Activated CD8-positive, alpha-beta T cell treated with anti-CD3 and anti-CD28 coated beads for 36 hours (primary cell): ENCODE results near the gene CST6. TPM values are rescaled to one million over a fixed set of nuclear protein-coding genes. Genes with fewer than 3 reads are reported as not detected.

Experiments used
- ATAC-seq: fragments of 200-7000 bp; cut with Tn5 transposase; one replicate; pipeline ENCODE4 v1.10.0; 2021; ENCODE audit warnings: mild to moderate bottlenecking, moderate library complexity
- CTCF ChIA-PET: fragments of 350-600 bp; sonication (Branson Sonifier 250); formaldehyde crosslinking; loops from one replicate; lab custom pipeline; 2021; ENCODE audit warnings: antibody characterized with exemption; lab: Charles Lee
- POLR2A ChIA-PET: fragments of 350-600 bp; sonication (Branson Sonifier 250); formaldehyde crosslinking; loops from one replicate; lab custom pipeline; 2021; ENCODE audit warnings: antibody characterized with exemption; lab: Charles Lee
- DNase-seq: peaks from one replicate; pipeline ENCODE4 v3.0.0-alpha.2; 2020
- H3K27ac Mint-ChIP-seq: one replicate; pipeline ENCODE4 v1.8.0; 2021; ENCODE audit warnings: mild to moderate bottlenecking, mixed read lengths
- H3K27me3 Mint-ChIP-seq: one replicate; pipeline ENCODE4 v1.8.0; 2021; ENCODE audit warnings: mixed read lengths
- H3K36me3 Mint-ChIP-seq: one replicate; pipeline ENCODE4 v1.8.0; 2021; ENCODE audit warnings: low read depth, mixed read lengths
- H3K4me1 Mint-ChIP-seq: one replicate; pipeline ENCODE4 v1.8.0; 2021; ENCODE audit warnings: low read depth, mixed read lengths
- H3K4me3 Mint-ChIP-seq: one replicate; pipeline ENCODE4 v1.8.0; 2021; ENCODE audit warnings: mild to moderate bottlenecking, moderate library complexity, mixed read lengths
- H3K9me3 Mint-ChIP-seq: one replicate; pipeline ENCODE4 v1.8.0; 2021; ENCODE audit warnings: mixed read lengths
- intact Hi-C: fragments of 100-400 bp; cut with micrococcal nuclease; formaldehyde crosslinking; loops from one replicate; pipeline ENCODE4 v1.10.0; 2022
- total RNA-seq, 2 experiments: library from RNA; stranded (reverse); gene quantifications; one replicate each; pipeline ENCODE4 v1.2.3, GENCODE V29; 2021
- TF ChIP-seq, protein P1 (sequence below): fragments of 200-600 bp; IDR thresholded peaks from one replicate; pipeline ENCODE4 v1.8.0; 2022; ENCODE audit warnings: antibody characterized with exemption, mild to moderate bottlenecking

The CST6 gene
- total RNA-seq, 2 experiments from 2014 or later = 0.50 TPM; not detected in 1

DNA sequence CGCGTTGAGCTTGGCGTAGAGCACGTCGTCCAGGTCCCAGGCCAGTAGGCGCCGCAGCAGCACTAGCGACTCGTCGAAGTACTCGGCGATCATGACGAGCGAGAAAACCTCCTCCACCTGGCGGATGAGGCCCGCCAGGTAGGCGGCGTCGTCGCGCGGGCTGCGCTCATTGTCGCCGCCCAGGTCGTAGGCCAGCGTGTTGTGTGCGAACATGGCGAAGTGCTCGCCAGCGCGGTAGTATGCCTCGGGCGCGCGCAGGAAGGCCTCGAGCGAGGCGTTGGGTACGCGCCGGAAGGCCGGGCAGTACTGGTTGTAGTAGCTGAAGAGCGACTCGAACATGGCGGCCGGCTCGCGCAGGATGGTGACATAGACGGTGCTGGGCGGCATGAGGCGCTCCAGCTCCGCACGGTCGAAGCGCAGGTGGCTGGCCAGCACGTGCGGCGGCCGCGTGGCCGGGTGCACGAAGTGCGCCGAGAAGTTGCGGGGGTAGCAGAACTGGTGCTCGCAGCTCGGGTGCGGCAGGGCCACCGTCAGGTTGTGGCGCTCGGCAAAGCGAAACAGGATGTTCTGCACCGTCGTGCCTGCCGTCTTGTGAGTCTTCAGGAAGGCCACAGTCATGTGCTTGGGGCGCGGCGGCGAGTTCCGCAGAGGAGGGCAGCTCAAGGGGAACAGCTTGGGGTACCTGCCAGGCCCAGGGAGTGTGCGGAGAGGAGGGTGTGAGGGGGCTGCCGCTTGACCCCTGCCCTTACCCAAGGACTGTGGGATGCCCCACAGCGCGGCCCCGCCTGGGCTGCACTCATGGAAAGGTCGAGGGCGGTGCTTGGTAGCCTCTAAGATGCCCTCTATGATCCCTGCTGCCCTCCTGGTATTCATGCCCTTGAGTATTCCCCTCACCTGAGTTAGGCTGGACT is 31.4 kb downstream of the CST6 start:
- CTCF ChIA-PET = interaction anchor here (1.5 to 5.9 kb wide), 10 partner anchors 12 to 323 kb away, joined by 3 to 60 read pairs (median 10); partner anchors contain the start of genes CST6, PACS1, RNASEH2C and SF3B2
- TF ChIP-seq, protein P1, sequence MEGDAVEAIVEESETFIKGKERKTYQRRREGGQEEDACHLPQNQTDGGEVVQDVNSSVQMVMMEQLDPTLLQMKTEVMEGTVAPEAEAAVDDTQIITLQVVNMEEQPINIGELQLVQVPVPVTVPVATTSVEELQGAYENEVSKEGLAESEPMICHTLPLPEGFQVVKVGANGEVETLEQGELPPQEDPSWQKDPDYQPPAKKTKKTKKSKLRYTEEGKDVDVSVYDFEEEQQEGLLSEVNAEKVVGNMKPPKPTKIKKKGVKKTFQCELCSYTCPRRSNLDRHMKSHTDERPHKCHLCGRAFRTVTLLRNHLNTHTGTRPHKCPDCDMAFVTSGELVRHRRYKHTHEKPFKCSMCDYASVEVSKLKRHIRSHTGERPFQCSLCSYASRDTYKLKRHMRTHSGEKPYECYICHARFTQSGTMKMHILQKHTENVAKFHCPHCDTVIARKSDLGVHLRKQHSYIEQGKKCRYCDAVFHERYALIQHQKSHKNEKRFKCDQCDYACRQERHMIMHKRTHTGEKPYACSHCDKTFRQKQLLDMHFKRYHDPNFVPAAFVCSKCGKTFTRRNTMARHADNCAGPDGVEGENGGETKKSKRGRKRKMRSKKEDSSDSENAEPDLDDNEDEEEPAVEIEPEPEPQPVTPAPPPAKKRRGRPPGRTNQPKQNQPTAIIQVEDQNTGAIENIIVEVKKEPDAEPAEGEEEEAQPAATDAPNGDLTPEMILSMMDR = no peak

DNA sequence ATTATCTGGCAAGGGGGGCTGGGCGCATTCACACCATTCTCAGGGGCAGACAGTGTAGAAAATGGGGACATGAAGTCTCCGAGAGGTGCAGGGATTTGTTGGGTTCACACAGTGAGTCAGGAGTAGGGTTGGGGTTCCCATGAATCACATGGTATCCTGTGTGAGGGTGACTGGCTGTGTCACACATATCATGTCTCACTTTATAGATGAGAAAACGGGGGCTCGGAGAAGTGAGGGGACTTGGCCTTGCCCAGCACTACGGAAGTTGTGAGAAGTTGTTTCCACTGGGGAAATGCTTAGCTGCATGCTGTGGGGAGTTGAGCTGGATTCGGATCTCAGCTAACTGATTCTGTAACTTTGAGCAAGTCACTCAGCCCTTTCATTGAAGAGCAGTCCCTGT is 32.9 kb downstream of the CST6 start:
- no peaks in the 10 kb centered on the region for H3K36me3 Mint-ChIP-seq
- DNase-seq = peak; percentile 36
- ChIA-PET CTCF (interaction anchor here (0.7 to 5.9 kb wide), 47 partner anchors 9 to 349 kb away, joined by 3 to 60 read pairs (median 4); partner anchors contain the start of genes CATSPER1, CCDC85B, CST6 and FIBP), POLR2A (interaction anchor here (1.0 kb wide), 1 partner anchor 33 kb away, joined by 3 read pairs; the partner anchor contains the start of gene CST6)
- peak; percentile 60 for ATAC-seq
- peaks cover 20% of the 10 kb centered on the region for H3K4me1 Mint-ChIP-seq
- H3K4me3 Mint-ChIP-seq = no peak overlapping the region
- H3K27ac Mint-ChIP-seq = peak overlapping the region; percentile 69
- TF ChIP-seq, protein P1 = no peak
- peaks cover 7% of the 10 kb centered on the region for H3K27me3 Mint-ChIP-seq
- H3K9me3 Mint-ChIP-seq = no peaks in the 10 kb centered on the region
- intact Hi-C loops = no loop called here

More for the DNA sequence above, 31.4 kb downstream of the CST6 start:
- no peak for DNase-seq
- H3K4me1 Mint-ChIP-seq = peaks cover 15% of the 10 kb centered on the region
- ATAC-seq = no peak
- no peaks in the 10 kb centered on the region for H3K9me3 Mint-ChIP-seq
- H3K27ac Mint-ChIP-seq = no peak overlapping the region
- H3K27me3 Mint-ChIP-seq = no peaks in the 10 kb centered on the region
- POLR2A ChIA-PET = no interaction called here
- intact Hi-C loops = no loop called here
- no peak overlapping the region for H3K4me3 Mint-ChIP-seq
- no peaks in the 10 kb centered on the region for H3K36me3 Mint-ChIP-seq

DNA sequence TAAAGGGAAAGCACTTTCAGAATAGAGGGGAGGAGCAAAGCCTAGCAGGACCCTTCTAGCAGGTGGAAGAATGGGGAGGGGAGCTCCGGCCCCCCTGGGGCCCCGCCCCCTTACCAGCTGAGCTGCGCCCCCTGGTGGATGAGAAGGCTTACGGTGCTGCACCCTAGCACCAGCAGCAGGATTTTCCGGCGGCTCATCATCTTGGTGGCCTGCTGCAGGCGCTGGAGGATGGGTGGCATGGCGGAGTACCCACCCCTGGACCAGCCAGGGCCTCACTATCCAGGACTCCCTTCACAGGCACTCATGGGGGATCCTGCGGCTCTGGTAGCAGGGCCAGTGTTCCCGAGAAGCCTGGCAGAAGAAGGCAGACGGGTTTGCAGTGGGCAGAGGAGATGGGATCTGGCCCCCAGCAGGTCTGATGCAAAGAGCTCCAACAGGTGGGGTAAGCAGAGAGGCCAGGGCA is 33.4 kb downstream of the CST6 start:
- ATAC-seq (peak; percentile 93), DNase-seq (peak; percentile 88)
- no peaks in the 10 kb centered on the region for H3K36me3 Mint-ChIP-seq
- CTCF ChIA-PET = interaction anchor here (0.7 to 5.9 kb wide), 49 partner anchors 10 to 350 kb away, joined by 3 to 60 read pairs (median 4); partner anchors contain the start of genes CATSPER1, CCDC85B, CST6 and FIBP
- H3K4me3 Mint-ChIP-seq = peak overlapping the region; percentile 38
- POLR2A ChIA-PET = interaction anchor here (0.8 to 1.0 kb wide), 3 partner anchors 24 to 81 kb away, joined by 3 read pairs; partner anchors contain the start of gene CST6
- TF ChIP-seq, protein P1 = peak; percentile 98
- peaks cover 20% of the 10 kb centered on the region for H3K4me1 Mint-ChIP-seq
- peak overlapping the region; percentile 69 for H3K27ac Mint-ChIP-seq
- H3K9me3 Mint-ChIP-seq = no peaks in the 10 kb centered on the region
- intact Hi-C loops = no loop called here
- peaks cover 7% of the 10 kb centered on the region for H3K27me3 Mint-ChIP-seq

DNA sequence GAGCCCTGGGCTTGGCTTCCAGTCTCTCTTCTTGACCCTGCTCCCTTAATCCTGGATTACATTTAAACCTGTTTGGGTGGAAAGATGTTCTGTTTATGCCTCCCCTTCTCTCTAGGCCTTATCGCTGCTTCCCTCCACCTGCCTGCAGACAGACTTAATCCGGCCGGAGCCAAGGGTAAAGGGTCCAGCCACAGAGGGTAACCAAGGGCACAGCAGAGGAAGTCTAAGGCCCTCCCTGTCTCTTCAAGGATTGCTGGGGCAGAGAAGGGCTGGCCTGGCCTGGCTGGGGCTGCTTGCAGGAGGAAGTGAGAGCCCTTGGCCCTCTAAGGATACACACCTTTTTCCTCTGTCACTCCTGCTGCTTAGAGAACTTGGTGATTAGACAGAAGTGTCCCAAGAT is 35.1 kb downstream of the CST6 start:
- TF ChIP-seq, protein P1 = no peak
- Mint-ChIP-seq H3K27me3 (peaks cover 7% of the 10 kb centered on the region), H3K9me3 (no peaks in the 10 kb centered on the region), H3K36me3 (no peaks in the 10 kb centered on the region), H3K27ac (no peak overlapping the region), H3K4me1 (peaks cover 31% of the 10 kb centered on the region), H3K4me3 (no peak overlapping the region)
- no peak for ATAC-seq
- intact Hi-C loops = no loop called here
- DNase-seq = no peak
- ChIA-PET CTCF (interaction anchor here (0.6 to 5.9 kb wide), 7 partner anchors 8 to 101 kb away, joined by 3 to 60 read pairs (median 38); partner anchors contain the start of genes CST6, PACS1 and SF3B2), POLR2A (interaction anchor here (0.8 to 1.0 kb wide), 3 partner anchors 12 to 159 kb away, joined by 3 to 4 read pairs (median 4); partner anchors contain the start of gene FIBP)
